Activated T-helper 1 cell treated with Interleukin-2 at 50 U/mL for 16 hours (primary cell): ENCODE data around the gene NEURL2.
"Not testable (repeated sequence)": the region's sequence is repeated elsewhere in the genome, so short reads cannot be mapped to it uniquely, and the experiment has no call there.

Source experiments
- DNase-seq: peaks from one replicate; pipeline ENCODE4 v3.0.0-alpha.2; 2020; ENCODE audit warnings: low read depth

NEURL2 gene

DNA sequence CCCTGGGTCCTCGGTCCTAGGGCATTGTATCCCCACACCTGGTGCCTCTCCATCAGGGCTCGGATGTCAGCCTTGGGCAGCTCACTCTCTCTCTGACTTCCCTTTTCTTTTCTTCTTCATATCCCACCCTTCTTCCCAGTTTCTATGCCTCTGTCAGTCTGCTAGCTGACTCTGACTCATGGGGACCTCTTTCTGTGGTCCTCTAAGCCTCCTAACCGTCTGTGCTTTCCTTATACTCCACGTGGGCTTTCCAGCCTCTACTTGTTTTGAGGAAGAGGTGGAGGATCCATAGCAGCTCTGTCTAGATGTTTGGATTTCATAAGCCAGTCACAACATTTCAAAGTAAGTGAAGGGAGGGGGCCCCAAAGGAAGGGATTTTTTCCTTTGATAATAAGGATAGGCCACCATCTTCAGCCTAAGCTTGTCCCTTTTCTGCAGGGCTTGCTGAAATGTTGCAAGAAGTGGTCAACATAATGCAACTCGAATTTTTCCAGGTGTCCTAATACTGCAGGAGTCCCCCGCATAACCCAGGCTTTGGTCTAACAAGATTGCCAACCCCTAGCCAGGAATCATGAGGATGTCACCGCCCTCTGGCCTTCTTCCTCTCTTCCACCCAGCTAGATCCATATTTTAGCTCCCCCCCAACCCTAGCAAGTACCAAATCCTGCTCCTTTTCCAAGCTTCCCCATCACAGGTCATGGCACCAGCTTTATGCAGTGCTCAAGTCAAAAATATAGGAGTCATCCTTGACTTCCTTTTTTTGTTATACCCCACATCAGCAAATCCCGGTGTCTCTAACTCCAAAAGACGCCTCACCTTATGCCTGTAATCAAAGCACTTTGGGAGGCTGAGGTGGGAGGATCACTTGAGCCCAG is 29.7 kb upstream of the NEURL2 start:
- DNase-seq, result no peak

- DNase-seq, result no peak
Observed at GRCh38 chr20:45919542-45920399, 28.8 kb upstream of the NEURL2 start.

DNA sequence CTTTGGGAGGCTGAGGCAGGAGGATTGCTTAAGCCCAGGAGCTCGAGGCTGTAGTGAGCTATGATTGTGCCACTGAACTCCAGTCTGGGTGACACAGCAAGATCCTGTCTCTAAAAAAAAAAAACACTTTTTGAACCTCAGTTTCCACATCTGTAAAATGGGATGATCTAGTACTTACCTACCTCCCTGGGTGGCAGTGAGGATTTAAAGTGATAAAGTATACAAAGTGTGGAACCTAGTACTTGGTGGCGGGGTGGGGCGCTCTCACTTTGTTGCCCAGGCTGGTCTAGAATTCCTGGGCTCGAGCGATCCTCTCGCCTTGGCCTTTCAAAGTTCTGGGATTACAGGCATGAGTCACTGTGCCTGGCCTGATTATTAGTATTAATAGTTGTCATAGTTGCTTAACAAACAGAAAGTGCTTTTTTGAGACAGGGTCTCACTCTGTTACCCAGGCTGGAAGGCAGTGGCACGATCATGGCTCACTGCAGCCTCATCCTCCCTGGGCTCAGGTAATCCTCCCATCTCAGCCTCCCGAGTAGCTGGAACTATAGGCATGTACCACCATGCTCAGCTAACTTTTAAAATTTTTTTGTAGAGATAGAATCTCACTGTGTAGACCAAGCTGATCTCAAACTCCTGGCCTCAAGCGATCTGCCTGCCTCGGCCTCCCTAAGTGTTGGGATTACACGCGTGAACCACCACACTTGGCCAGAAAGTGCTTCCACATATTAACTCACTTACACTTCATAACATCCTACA is 27.9 kb upstream of the NEURL2 start:
- no peak for DNase-seq

DNA sequence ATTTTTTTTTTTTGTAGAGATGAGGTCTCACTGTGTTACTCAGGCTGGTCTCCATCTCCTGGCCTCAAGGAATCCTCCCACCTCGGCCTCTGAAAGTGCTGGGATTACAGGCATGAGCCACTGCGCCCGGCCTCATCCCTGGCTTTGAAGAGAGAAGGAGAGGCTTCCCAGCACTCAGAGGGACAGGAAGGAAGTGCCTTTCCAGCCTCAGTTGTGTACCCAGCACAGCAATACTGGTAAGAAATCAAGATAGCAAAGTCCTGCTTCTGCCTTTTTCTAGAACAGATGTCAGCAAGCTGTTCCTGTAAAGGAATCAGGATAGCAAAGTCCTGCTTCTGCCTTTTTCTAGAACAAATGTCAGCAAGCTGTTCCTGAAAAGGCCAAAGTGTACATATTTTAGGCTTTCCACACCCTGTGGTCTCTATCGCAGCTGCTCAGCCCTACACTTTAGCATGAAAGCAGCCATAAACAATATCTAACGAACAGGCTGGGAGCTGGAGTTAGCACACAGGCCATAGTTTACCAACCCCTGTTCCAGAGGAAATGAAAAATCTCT is 27.3 kb upstream of the NEURL2 start:
- no peak for DNase-seq

DNA sequence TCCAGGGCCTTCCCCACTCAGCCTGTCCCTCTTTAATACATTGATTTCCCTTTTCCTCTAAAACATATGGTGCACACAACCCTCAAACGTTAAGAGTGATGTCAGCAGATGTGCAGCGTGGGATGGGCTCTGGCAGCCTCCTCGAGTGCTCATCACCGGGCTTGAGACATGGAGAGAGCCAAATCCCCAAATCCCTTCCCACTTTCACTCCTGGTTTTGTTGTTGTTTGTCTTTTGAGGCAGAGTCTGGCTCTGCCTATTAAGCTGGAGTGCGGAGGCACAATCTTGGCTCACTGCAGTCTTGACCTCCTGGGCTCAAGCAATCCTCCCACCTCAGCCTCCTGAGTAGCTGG is 26.8 kb upstream of the NEURL2 start:
- DNase-seq, result no peak

- no peak for DNase-seq
Observed at GRCh38 chr20:45913116-45913515, 22.1 kb upstream of the NEURL2 start.

DNA sequence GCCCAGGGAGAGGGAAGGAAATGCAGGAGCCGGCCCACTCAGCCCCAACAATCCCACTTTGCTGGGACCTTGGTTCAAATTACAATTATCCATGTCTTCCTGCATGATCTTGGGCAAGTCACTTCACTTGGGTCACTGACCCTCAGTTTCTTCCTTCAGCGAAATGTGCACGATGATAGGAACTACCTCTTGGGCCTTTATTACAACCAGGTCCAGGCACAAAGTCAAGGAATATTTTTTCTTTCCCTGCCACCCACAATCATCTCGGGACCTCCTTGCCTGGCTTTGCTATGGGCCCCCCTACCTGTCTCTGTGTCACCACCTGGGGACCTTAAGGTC is 21.3 kb upstream of the NEURL2 start:
- DNase-seq, result no peak

DNA sequence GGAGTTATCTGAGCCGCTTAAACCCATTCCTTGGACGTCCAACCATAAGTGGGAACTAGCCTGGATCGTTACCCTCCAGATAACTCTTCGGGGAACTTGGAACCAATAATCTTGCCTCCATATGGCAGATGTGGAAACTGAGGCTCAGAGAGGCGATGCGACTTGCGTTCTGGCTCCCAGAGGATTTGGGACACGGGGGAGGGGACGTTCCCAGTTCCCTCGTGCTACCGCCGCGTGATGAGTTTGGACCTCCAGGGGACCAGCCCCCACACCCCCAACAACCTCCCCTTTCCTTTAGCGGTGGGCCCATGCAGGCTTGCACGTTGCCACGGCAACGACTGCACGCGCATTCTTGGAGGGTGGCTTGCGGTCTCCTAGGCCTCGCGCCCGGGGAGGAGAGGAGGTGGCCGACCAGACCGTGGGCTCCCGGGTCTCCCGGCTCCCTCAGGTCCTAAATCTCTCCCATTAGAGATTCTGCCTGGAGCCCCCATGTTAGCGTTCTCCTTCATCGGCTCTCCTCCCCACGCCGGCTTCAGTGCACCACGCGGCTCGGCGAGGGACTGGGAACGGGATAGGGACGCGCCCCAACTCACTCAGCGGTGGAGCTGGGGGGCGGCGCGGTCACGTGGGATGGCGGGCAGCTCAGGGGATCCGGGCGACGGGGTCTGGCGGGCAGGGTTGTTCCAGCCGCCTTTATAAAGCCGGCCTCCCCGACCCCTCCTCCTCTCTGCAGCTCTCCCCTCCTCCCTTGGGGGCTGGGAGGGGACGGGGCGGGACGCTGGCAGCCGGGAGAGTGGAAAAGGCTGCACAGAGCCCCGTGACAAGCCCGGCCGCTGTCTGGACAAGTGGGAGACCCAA is 20.7 kb upstream of the NEURL2 start, which contains the start of gene PLTP:
Gene PLTP (minus strand): TSS at position 670 of the 858 bp plus-strand sequence. CDS start 703 bp downstream, outside the sequence.
- no peak for DNase-seq

- DNase-seq, result peak; percentile 66
Observed at GRCh38 chr20:45910670-45911485, 19.9 kb upstream of the NEURL2 start.

DNA sequence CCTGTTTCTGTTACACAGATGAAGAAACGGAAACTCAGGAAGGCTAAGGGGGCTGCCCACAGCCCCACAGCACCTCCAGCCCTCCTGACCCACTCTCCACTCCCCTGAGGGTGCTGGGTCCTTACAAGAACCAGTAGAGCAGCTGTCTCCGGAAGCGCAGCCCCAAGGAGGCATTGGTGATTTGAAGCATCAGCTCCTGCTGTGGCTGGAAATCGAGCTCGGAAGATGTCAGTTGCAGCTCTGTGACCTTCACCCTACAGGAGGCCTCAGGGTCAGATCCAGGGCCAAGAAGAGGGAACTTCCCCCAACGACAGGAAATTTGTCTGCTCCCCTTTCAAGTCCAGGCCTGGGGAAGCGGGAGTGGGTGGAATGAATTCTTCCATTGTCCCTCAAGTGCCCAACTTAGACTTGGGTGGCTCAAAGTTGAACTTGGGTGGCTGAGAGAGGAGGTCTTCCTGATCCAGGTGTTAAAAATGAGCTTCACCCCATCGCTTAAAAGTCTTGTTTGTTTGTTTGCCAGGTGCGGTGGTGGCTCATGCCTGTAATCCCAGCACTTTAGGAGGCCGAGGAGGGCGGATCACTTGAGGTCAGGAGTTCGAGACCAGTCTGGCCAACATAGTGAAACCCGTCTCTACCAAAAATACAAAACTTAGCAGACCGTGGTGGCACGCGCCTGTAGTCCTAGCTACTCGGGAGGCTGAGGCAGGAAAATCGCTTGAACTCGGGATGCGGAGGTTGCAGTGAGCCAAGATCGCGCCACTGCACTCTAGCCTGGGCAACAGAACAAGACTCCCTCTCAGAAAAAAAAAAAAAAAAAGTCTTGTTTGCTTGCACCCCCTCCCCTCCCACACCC is 19.0 kb upstream of the NEURL2 start:
- no peak for DNase-seq

- DNase-seq, result no peak
Observed at GRCh38 chr20:45909336-45909808, 18.4 kb upstream of the NEURL2 start.

DNA sequence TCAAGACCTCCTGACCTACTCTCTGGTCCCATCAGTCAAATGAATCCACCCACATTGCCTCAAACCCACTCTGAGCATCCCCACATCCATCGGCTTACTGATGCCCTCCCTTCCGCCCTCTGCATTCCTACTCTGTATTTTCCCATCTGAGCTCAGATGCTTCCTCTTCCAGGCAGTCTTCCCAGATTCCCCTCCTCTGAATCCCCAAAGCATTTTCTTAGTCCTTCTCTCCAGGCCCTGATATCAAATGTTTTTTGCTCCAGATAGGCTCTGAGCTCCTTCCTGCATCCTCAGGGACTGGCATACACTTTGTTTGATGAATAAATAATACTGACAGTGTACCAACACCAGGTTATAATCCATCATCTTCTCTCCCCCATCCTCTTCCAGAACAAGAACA is 17.1 kb upstream of the NEURL2 start:
- DNase-seq, result no peak

- DNase-seq, result no peak
Observed at GRCh38 chr20:45907219-45907948, 16.4 kb upstream of the NEURL2 start.

- no peak for DNase-seq
Observed at GRCh38 chr20:45905505-45906079, 14.6 kb upstream of the NEURL2 start.

DNA sequence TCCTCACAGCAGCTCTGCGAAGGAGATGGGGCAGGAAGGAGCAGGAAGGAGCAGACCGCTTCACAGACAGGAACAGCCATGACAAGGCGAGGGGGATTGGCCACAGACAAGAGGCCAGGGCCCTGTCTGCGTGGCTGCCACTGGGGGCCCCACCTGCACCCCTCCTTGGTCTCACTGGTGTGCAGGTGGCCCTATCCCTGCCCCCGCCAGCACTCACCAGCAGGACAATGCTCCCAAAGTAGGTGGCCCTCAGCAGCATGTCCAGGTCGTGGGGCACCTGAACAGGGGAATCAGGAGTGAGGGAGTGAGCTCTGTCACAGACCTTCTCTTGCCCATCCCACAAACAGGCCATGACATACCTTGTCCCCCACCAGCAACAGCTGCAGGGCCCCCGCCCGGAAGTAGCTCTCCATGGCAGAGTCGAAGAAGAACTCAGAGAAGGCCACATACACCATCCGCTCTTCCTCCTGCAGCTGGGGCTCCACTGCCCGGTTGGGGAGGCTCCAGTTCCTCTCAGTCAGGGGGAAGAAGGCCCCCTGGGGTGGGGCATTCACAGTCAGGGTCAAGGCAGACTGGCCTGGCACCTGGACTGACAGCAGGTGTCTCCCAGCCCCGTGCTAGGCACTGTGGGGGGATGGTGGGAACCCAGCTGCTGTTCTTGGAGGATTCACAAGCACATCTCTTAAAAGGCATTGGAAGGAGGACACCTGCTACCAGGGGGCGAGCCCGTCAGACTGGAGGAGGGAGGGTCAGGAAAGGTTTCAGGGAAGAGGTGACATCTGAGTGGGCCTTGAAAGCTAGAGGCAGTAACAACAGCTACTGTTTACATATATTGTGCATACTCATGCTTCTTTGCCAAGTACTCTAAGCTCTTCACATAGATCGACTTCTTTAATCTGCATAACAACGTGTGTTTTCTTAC is 13.8 kb upstream of the NEURL2 start:
- DNase-seq, result no peak

DNA sequence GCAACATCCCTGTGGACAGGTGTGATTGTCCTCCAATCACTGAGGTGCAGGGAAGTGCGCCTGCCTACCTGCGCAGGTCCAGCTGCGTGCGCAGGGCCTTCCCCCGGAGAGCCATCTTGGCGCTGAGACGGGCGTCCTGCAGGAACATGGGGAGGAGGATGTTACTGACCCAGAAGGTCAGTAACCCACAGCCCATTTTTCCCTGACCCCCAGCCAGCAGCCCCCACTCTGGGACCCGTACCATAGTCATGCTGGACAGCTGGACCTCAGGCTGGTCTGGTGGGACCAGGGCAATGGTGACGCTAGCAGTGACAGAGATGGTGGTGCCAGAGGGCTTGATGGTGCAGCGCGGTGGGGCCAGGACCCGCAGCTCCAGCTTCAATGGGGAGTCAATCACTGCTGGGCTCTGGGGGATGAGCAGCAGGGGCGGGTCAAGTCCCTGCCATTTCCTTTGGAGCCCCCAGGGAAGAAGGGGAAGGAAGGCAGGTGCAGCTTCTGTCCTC is 11.2 kb upstream of the NEURL2 start:
- DNase-seq, result no peak

- DNase-seq, result not testable (repeated sequence)
Observed at GRCh38 chr20:45901332-45901731, 10.3 kb upstream of the NEURL2 start.
